NCI-H1694 treated with DMSO at 0.1 percent for 48 hours (cell line): ENCODE data around the gene ATP5F1B.
"Not testable (repeated sequence)": the region's sequence is repeated elsewhere in the genome, so short reads cannot be mapped to it uniquely, and the experiment has no call there.

Experiments used
- DNase-seq: peaks from one replicate; lab custom pipeline; 2025; lab: John Stamatoyannopoulos, UW

The ATP5F1B gene

DNA sequence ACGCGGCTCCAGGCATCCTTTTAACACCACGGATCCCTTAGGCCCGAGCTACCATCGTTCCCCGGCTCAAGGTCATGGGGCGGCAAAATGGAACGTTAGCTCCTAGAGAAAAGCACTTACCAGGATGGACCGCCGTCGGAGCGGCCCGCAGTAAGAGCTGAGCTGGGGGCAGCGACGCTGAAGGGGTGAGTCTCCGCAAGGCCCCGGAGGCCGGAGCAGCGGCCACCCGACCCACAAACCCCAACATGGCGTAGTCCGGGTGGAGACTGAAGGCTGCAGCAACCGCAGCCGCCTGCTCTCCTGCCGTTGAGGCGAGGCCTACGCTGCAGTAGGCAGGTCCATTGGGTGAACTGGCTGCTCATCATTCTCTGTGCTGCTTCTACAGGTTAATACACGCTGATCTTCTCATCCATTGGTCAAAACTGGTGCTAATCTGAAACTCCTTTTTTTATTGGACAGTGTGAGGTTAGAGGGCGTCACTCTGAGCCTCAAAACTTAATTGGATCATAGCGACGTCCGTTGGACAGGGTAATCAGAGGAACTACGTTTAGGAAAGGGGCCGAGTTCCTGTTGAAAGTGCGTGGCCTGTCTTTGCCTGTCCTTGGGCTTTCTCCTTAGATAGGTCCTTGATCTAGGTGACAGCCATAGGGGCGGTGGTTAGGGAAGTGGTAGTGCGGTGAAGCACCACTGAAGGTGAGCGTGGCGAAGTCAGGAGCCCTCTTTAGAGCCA, at the start of gene ATP5F1B:
Gene ATP5F1B (minus strand): TSS at position 268 of the 730 bp plus-strand sequence. CDS start 21 bp downstream, at position 247.
- peak; percentile 99 for DNase-seq

DNA sequence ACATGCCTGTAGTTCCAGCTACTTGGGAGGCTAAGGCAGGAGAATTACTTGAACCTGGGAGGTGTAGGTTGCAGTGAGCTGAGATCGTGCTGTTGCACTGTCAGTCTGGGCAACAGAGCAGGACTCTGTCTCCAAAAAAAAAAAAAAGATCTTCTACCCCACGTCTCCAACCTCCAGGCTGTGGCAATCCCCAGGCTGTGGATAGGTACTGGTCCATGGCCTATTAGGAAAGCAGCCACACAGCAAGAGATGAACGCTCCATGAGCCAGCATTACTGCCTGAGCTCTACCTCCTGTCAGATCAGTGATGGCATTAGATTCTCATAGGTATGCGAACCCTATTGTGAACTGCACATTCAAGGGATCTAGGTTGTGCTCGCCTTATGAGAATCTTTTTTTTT, 48.4 kb upstream of the ATP5F1B start:
- no peak for DNase-seq

DNA sequence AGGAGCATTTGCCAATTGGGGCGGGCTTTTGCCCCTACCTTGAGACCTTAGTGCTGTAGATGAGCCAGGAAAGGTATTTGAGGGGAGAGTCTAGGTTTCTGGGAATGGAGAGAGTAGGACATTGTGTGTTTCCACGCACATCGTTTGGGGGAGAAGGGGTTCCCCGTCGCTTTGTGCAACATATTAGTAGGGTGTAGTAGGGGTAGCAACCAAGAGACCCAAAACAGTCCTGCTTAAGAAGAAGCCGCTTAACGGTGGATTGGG, 43.0 kb upstream of the ATP5F1B start:
- DNase-seq: no peak

DNA sequence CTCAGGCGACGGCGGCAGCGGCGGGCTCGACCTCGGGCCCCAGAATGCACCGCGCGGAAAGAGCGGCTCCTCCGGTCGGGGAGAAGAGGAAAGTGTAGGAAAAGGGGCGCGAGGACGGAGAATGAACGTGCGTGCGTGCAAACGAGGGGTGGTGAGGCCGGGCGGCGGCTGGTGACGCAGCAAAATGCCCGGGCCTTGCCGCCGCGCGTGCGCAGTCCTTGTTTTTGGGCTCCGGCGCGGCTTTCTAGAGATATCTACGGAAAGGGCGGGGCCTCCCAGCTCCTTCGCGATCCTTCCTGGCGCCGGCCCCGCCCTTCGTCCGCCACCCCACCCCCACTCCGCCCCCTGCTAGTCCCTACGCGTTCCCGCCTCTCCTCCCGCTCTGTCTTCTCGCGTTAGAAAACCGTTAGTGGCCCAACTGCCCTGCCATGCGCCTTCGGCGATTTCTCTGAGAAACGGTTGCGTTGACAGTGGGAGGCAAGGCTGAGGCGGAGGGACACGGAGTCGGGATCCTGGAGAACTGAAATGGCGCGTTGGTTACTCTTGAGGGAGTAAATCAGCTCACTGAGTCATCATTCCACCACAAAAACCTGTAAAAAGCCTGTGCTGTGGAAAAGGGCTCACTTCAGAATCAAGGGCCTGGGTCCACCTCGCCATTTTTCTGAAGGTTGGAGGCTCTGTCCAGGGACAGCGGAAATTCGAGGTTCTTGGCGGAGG, 42.5 kb upstream of the ATP5F1B start, which contains the start of gene PTGES3:
Gene PTGES3 (minus strand): TSS at position 156 of the 717 bp plus-strand sequence. CDS start 285 bp downstream, outside the sequence.
- DNase-seq: peak; percentile 94

DNA sequence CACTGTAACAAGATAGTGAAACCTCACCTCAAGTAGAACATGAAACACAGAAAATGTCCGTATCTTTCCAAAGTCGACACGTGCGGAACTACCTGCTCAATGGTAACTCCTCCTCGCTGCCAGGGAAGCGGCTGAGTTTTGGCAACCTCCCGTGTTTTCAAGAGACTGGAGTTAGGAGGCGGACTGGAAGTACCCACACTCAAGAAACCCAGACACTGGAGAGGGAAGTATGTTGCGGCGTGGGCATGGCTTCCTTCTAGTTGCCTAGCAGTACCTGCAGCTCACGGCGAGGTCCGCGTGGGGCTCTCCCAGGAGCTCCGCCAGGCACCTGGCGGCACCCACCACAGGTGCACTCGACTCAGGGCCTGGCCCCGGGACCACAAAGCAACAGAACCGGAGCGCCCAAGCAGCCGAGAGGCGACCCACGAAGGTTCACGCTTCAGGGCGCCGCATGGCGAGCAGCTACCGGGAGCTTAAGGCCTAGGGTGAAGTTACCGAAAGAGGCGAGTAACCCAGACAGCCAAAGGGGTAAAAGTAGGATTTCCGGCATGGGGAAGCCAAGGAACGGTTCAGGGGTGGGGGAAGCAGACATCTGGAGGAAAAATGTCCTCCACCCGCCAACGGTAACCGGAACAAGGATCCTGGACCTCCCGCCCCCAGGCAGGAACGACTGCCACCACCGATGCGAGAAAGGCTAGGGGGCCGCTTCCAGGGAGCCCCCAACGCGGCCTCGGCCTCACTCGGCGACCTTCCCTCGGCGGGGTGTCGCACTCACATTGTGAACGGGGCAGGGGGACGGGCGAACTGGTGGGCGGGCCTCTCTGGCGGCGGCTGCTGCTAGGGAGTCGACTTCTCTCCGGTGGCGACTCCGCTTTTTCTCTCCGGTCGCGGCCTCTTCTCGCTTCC, 41.7 kb upstream of the ATP5F1B start:
- DNase-seq: no peak

DNA sequence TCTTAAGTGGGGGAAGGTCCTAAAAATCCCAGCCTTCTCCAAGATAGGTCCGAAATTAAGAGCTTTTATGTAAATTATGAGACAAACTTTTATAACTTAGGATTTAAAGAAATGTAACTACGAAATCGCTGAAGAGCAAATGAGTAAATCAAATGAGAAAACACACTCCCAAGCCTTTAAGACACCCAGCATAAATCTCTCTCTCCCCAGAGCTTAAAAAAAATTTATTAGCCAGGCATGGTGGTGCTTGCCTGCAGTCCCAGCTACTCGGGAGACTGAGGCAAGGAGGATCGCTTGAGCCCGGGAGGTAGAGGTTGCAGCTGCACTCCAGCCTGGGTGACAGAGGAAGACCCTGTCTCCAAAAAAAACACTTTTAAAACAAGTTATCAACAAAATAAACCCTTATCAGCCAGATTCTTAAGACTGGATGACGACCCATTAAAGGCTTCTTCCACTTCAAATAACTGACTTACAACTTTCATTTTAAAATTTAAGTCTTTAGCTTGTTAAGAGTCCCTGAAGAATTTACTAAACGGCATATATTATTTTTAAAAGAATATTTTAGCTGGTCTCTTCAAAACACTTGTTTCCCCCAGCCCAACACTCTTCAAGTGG, 39.1 kb upstream of the ATP5F1B start:
- DNase-seq: no peak

DNA sequence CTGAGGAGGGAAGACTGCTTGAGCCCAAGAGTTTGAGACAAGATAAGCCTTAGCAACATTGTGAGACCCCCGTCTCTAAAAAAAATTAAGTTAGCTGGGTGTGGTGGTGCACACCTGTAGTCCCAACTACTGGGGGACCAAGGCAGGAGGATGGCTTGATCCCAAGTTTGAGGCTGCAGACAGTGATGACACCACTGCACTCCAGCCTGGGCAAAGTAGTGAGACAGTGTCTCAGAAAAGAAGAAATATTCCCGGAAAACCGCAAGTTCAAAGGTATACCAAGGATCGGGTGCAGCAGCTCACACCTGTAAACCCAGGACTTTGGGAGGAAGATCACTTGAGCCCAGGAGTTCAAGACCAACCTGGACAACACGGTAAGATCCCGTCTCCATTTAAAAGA, 36.5 kb upstream of the ATP5F1B start:
- no peak for DNase-seq

DNA sequence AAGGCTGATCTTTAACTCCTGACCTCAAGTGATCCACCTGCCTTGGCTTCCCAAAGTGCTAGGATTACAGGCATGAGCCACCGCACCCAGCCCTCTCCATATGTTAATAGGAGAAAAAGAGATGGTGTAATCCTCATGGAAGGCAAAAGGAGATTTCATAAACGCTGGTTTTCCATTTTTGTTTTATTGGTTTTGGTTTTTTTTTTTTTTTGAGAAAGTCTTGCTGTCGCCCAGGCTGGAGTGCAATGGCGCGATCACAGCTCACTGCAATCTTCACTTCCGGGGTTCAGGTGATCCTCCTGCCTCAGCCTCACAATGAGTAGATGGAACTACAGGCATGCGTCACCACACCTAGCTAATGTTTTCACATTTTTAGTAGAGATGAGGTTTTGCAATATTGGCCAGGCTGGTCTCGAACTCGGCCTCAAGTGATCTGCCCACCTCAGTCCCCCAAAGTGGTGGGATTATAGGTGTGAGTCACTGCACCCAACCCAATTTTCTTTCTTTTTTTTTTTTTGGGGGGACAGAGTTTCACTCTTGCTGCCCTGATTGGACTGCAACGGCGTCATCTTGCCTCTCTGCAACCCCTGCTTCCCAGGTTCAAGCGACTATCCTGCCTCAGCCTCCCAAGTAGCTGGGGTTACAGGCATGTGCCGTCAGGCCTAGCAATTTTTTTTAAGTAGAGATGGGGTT, 34.2 kb upstream of the ATP5F1B start:
- DNase-seq: no peak

DNA sequence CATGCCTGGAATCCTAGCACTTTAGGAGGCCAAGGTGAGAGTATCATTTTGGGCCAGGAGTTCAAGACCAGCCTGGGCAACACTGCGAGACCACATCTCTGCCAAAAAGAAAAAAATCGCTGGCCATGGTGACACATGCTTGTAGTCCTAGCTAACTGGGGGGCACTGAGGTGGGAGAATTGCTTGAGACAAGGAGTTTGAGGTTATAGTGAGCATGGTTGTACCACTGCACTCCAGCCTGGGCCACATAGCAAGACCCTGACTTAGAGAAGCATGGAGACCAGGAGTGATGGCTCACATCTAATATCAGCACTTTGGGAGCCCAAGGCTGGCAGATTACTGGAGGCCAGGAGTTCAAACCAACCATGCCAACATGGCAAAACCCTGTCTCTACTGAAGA, 33.1 kb upstream of the ATP5F1B start:
- no peak for DNase-seq

DNA sequence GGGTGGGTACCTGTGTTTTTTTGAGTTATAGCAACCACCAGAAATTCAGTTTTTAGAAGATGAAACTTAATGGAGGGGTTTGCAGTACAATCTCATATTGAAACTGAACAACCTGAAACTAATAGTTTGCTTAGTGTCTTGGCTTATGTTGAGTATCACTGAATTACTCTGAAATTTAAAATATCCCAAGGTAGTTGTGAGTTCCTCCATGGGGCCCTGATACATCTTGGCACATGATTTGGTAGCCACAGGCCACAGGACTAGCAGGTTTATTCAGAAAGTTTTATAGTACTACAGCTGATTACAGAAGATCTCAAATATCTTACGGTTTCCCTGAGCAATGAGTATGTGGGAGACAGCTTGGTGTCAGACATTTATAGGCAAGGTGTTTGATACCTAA, 31.9 kb upstream of the ATP5F1B start:
- DNase-seq: no peak

DNA sequence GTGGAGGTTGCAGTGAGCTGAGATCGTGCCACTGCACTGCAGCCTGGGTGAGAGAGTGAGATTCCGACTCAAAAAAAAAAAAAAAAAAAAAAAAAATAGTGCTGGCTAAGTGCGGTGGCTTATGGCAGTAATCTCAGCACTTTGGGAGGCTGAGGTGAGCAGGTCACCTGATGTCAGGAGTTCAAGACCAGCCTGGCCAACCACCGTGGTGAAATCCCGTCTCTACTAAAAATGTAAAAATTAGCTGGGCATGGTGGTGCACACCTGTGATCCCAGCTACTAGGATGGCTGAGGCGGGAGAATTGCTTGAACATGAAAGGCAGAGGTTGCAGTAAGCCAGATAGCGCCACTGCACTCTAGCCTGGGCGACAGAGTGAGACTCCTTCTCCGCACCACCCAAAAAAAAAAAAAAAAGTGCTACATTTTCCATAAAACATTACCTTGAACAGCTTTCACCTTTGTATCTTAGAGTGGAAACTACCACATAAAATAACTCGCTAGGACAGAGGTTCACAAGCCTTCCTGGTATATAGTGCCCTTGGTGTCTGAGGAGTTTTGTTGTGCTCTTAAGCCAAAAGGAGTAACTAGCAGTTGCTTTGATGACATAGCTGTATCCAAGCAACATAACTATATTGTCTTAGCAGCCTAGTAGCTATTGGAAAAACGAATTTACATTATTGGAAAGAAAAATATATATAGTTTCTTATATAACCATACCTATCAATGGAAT, 31.2 kb upstream of the ATP5F1B start:
- no peak for DNase-seq

DNA sequence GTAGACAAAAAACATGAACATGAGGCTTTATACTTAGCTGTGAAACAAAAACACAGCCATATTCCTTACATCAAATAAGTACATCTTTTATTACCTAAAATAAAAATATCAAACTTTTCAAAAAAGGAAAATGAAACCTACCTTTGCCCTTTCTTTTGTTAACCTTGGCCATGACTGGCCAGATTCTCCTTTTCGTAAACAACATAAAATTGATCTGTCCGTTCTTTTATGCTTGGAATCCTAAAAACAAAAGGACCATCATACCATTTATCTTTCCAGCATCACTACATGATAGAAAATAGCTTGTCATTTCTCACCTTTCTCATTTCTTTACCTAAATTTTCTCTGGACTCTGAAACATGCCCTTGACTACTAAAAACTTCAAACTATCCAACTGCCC, 25.8 kb upstream of the ATP5F1B start:
- no peak for DNase-seq

DNA sequence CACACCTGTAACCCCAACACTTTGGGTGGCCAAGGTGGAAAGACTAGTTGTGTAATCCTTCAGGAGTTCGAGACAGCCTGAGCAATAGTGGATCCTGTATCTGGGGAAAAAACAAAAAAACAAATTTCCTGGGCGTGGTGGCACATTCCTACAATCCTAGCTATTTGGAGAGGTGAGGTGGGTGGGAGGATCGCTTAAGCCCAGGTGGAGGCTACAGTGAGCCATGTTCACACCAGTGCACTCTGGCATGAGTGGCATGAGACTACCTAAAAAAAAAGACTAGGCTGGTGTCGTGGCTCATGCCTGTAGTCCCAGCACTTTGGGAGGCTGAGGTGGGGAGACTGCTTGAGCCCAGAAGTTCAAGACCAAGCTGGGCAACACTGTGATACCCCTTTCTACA, 25.1 kb upstream of the ATP5F1B start:
- no peak for DNase-seq

DNA sequence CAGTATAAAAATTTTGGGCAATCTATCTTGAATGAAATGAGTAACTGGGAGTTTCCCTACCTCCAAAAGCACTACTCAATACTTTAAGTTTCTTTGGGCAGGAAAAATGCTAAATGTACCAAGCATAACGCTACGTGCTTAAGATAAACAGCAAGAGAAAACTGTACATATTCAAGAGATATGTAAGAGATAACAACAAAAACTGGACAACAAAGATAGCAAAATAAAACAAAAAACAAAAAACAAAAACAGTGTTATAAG, 22.3 kb upstream of the ATP5F1B start:
- no peak for DNase-seq

DNA sequence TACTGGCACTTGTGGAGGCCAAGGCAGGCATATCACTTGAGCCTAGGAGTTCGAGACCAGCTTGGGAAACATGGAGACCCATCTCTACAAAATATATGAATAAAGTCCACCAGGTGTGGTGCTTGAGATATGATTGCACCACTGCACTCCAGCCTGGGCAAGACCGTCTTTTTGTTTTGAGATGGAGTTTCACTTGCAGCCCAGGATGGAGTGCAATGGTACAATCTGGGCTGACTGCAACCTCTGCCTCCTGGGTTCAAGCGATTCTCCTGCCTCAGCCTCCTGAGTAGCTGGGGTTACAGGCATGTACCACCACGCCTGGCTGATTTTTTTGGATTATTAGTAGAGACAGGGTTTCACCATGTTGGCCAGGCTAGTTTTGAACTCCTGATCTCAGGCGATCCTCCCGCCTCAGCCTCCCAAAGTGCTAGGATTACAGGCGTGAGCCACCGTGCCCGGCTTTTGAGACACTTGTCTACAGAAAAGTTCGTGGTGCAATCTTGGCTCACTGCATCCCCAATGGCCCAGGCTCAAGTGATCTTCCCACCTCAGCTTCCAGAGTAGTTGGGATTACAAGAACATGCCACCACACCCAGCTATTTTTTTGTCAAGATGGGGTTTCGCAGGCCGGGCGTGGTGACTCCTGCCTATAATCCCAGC, 16.3 kb upstream of the ATP5F1B start:
- no peak for DNase-seq

DNA sequence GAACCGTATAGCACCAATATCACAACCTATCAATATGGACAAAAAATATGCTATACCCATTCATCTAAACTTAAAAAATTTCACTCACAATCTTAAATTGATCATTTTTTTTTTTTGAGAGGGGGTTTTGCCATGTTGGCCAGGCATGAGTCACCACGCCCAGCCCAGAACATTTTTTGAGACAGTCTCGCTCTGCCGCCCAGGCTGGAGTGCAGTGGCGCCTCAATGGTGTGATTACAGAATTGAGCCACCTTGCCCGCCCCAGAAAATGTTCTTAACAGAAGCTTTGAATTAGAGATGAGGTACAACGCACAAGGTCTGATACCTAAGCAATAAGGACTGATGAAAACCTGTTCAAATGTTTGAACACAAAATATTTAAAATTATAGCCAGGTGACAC, 15.8 kb upstream of the ATP5F1B start:
- no peak for DNase-seq

DNA sequence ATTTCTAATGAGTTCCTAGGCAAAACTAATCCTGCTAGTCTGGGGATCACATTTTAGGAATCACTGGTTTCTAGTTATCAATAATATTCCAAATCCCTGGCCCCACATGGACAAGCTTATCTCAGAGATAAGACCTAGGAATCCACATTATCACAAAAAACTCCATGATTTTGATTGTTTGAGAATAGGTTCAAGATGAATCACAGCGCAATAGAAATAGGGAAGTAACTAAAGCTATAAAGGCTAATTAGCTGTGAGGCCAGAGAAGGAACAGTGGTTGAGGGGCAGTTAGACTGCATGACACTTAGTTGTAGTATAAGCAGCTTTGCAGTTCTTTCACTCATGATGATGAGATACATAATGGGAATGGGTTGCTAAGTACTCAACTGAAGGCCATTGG, 13.1 kb upstream of the ATP5F1B start:
- DNase-seq: no peak

DNA sequence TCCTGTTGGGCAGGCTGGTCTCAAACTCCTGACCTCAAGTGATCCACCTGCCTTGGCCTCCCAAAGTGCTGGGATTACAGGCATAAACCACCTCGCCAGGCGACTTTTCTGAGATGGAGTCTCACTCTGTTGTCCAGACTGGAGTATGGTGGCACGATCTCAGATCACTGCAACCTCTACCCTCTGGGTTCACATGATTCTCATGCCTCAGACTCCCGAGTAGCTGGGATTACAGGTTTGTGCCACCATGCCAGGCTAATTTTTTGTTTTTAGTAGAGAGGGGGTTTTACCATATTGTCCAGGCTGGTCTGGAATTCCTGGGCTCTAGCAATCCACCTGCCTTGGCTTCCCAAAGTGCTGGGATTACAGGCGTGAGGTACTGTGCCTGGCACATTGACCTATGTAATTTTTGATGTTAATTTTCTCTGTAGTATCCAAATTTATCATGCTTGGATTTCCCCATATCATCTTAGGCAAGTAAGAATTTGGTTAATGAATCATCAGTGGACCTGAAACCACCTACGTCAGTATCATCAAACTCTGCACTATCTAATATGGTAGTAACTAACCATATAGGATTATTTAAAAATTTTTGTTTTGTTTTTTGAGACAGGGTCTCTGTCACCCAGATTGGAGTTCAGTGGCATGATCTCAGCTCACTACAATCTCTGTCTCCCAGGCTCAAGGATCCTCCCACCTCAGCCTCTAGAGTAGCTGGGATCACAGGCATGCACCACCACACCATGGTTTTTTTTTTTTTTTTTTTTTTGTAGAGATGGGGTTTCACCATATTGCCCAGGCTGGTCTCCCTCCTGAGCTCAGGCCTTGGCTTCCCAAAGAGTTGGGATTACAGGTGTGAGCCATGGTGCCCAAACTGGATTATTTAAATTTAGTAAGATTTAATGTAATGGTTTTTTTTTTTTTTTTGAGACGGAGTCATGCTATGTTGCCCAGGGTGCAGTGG, 11.9 kb upstream of the ATP5F1B start:
- DNase-seq: no peak

DNA sequence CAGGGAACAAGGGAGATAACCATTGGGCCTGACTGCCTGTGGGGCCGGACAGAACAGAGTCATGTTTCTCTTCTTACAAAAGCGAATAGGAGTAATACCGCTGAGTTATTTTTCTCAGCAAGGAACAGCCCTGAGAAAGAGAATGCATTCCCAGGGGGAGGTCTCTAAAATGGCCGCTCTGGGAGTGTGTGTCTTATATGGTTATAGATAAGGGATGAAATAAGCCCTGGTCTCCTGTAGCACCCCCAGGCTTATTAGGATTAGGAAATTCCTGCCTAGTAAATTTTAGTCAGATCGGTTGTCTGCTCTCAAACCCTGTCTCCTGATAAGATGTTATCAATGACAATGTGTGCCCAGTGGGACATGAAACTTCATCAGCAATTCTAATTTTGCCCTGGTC, 8.0 kb upstream of the ATP5F1B start:
- not testable (repeated sequence) for DNase-seq

DNA sequence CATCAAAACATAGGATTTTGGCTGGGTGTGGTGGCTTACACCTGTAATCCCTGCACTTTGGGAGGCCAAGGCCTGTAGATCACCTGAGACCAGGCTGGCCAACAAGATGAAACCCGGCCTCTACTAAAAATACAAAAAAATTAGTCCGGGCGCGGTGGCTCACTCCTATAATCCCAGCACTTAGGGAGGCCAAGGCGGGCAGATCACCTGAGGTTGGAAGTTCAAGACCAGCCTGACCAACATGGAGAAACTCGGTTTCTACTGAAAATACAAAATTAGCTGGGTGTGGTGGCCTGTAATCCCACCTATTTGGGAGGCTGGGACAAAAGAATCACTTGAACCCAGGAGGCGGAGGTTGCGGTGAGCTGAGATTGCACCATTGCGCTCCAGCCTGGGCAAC, 2.2 kb upstream of the ATP5F1B start:
- DNase-seq: not testable (repeated sequence)
